ENCODE results near the gene BACH1.

- no peak for TF ChIP-seq CTCF (IDR thresholded peaks at IDR 0.05; ENCODE audit: insufficient read depth, low read length, poor library complexity, severe bottlenecking)
- TF ChIP-seq EZH2phosphoT487 (conservative IDR thresholded peaks at IDR 0.05; ENCODE audit: low read length): no peak
These were observed 31.1 kb upstream of the BACH1 start for GRCh38 chr21:29267666-29268065.

Measured in SU-DHL-6 (cell line).